HG03108 (cell line): Measurements from ENCODE around the gene PSEN2.

Experiments
- ATAC-seq: cut with Tn5 transposase; IDR thresholded peaks from one replicate; pipeline ENCODE4 v1.9.1; 2021; ENCODE audit warnings: moderate library complexity; ENCODE audit not compliant: unreplicated experiment

The PSEN2 gene

GRCh38 chr1:226863446-226863845, 7.0 kb upstream of the PSEN2 start:
- no peak for ATAC-seq

DNA sequence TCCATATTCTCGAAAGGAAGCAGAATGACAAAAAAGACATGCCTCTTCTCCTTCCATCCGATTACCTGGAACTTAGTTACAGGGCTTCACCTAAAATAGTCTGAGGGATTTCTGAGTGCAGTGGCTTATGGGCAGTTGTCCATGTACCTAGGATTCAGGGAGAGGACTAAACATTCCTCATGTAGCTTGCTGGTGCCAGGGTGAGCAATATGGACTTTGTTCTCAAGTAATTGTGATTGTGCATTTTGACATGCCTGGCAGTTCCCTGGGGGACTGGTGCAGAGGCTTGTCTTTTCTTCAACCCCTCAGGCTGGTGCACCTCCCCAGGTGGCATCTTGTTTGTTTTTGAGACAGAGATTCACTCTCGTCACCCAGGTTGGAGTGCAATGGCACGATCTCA, 6.1 kb upstream of the PSEN2 start:
- ATAC-seq: no peak

DNA sequence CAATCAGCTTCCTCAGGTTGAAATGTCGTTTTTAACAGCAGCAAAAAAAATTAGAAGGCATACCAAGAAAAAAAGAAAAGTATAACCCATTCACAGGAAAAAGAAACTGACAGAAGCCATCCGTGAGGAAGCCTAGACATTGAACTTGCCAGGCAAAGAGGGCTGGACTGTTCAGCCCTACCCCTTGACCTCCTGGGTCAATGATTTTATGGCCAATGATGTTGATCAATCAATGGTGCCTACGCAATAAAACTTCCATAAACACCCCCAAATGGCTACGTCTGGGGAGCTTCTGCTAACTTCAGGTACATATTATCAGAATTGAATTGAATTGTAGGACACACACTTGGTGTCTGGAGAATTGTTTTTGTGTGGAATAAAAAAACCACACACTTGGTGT, 4.8 kb upstream of the PSEN2 start:
- ATAC-seq: no peak

GRCh38 chr1:226867461-226868054, 2.9 kb upstream of the PSEN2 start:
- ATAC-seq: no peak

- ATAC-seq: no peak
Measured at GRCh38 chr1:226868726-226869125, 1.7 kb upstream of the PSEN2 start.

DNA sequence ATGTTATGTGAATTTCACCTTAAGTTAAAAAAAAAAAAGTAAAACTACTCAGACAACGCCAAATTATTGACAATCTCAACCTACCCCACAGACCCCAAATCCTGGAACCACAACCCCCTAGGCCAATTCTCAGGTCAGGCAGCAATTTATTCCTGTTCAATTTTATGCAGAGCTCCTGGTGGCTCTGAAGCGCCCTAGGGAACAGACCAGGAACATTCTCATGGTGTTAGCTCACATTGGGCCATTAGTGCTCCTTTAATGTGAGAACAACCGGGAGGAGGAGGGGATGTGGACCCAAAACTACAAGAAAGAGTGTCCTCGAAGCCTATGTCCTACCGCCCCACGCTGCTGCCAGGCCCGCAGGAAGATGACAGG, 403 bp upstream of the PSEN2 start:
- ATAC-seq: no peak

GRCh38 chr1:226871636-226872327, 1.4 kb downstream of the PSEN2 start:
- no peak for ATAC-seq

DNA sequence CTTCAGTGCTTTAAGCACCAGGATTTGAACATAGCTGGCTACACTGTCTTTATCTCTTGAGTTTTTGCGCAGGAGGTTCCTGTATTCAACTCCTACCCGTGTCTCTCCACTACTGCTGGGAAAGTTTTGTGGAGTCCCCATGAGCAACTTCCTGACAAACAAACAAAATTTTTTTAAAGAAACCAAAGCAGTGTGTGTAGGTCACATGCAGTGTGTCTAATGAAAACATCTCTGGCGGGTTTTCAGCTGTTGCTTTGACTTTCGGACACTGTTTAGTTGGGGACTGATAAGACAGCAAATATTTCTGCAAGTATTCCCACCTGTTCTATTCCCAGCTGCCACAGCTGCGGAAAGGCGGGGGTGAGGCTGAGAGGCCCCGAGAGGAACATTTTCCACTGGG, 2.0 kb downstream of the PSEN2 start:
- ATAC-seq: no peak

- ATAC-seq: no peak
Measured at GRCh38 chr1:226873771-226874578, 3.6 kb downstream of the PSEN2 start.

- no peak for ATAC-seq
Measured at GRCh38 chr1:226874579-226875425, 4.4 kb downstream of the PSEN2 start.

GRCh38 chr1:226875641-226876295, 5.4 kb downstream of the PSEN2 start:
- no peak for ATAC-seq

GRCh38 chr1:226877669-226878068, 7.3 kb downstream of the PSEN2 start:
- no peak for ATAC-seq

GRCh38 chr1:226880372-226881287, 10.2 kb downstream of the PSEN2 start:
- ATAC-seq: no peak

GRCh38 chr1:226881515-226882185, 11.2 kb downstream of the PSEN2 start:
- no peak for ATAC-seq

- ATAC-seq: no peak
Measured at GRCh38 chr1:226882187-226882586, 11.8 kb downstream of the PSEN2 start.

GRCh38 chr1:226882631-226883409, 12.4 kb downstream of the PSEN2 start:
- ATAC-seq: peak; percentile 96

- no peak for ATAC-seq
Measured at GRCh38 chr1:226883630-226884029, 13.2 kb downstream of the PSEN2 start.

- ATAC-seq: no peak
Measured at GRCh38 chr1:226884116-226884625, 13.8 kb downstream of the PSEN2 start.
